HG02973 (cell line): ENCODE results near the gene COL6A2.
"Not testable (repeated sequence)": the region's sequence is repeated elsewhere in the genome, so short reads cannot be mapped to it uniquely, and the experiment has no call there.

Source experiments
- ATAC-seq: cut with Tn5 transposase; IDR thresholded peaks from one replicate; pipeline ENCODE4 v1.9.1; 2021; ENCODE audit warnings: moderate library complexity; ENCODE audit not compliant: unreplicated experiment

Gene COL6A2

DNA sequence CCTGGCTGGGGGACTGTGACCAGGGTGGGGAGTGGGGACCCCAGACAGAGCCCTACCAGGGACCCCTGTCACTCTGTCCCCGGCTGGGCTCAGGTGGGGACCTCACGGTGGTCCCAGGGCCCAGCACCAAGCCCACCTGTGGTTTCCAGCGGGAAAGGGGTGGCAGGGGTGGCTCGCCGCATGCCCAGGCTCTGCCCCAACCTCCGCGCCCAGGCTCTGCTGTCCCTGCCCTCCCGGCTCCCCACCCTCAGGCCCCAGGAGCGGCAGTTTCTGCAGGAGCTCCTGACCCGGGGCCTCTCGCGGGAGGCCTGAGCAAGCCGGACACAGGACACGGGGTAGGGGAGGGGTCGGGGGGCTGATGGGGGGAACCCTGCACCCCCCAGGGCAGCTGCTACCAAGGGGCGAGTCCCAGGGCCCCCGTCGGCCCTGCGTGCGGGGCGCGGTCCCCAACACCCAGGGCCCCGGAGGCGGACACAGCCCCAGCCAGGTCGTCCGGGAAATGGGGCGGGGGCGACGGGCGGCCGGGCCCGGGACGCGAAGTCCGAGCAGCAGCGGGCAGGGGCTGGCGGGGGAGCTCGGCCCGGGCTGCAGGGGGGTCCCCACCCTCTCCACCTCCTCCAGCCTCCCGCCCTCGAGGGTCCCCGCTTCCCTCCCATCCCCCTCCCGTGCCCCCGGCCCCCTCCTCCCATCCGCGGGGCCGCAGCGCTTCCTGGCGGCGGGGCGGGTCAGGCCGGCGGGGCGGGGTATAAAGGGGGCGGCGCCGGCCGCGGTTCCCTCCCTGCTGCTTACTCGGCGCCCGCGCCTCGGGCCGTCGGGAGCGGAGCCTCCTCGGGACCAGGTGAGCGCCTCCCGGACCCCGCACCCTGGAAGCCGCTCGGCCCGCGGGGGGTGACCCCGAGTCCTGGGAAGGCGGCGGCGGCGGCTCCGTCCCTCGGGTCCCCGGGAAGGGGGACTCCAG, at the start of gene COL6A2:
Gene COL6A2 (plus strand): TSS at position 777 of the 958 bp plus-strand sequence.
- no peak for ATAC-seq

DNA sequence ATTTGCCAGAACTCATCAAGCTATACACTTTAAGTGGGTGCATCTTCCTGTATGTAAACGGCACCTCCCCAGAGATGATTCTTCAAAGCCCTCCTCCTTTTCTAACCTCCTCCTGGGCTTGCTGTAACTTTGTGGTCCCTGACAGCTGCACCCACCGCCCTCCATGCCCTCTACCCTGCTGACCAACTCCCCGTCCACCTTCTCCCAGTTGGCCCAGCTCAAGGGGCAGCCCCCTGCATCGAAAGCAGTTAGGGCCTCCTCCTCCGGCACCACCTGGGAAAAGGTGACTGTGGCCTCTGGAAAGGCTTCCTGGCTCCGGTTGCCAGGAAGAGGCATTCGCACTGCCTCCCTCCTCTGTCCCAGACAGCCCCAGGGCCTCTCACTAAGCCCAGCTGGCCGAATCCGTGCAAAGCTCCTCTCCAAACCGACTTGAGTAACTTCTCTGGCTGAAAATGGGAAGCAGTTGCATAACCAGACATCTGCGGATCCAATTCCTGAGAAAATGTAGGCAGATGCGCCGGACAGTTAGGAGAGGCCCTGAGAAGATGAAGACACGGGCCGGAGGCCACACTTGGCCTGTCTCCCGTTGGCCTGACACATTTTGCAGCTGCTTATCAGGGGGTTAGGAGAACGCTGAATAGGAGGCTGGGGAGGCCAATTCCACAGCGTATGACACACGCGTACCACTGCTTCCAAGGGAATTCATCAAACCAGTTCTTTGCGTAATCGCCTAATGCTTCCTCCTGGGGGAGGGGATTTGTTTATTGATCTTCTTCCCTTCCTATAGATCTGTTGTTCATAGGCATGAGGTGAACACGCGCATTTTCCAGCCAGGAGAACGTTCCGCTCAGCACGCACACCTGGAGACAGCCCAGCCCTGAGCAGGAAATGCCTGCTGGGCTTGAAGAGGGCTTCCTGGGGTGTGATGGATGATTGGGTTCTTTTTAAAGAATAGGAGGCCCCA, 48.7 kb upstream of the COL6A2 start:
- no peak for ATAC-seq

- no peak for ATAC-seq
Observed at GRCh38 chr21:46049890-46050667, 47.8 kb upstream of the COL6A2 start.

- no peak for ATAC-seq
Observed at GRCh38 chr21:46050668-46051378, 47.1 kb upstream of the COL6A2 start.

DNA sequence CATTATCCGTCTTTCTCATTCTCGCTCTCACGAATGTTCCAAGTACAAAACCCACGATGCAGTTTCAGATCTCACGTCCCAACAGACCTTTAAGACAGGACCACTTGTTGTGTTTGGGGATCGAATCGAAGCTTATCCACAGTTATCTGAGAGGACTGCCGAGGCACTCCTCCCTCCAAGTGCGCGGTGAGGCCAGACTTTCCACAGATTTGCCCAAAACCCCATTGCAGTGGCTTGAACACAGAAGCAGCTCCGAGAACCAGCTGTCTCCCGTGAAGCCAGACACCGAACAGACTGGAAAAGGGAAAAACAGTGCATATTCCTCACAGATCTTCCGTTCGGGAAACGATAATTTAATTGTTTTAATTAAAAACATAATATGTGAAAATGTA, 46.5 kb upstream of the COL6A2 start:
- ATAC-seq, result no peak

DNA sequence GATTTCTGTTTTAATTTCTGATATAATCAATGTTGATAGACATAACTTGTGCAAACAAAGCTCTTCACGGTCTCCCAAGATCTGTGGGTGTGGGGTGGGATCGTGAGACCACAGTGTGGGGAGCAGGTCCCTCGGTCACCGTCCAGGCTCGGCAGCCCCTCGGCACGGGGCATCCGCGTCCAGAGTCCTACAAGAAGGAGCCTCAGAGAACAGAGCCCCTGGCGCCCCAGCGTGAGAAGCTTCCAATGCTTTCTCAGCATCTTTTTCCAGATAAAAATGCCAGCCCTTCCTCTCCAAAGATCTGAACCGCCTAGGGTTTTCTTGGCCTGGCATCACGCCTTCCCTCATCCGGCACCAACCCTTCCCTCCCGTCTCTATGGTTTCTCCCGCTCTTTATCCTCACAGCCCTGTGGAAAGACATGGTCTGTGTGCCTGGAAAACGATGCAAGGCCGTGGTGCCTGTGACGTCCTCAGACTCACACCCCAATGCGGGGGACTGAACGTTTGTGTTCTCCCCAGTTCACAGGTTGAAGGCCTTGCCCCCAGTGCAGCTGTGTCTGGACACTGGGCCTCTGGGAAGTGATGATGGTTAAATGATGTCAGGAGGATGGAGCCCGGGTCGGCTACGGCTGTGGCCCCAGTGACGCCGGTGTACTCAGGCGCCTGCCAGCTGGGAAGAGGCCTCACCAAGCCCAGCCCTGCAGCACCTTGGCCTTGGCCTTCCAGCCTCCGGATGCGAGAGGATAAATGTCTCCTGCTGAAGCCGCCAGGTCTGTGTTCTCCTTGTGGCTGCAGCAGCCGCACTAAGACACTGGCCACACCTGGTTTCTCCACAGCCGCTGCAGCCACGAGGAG, 45.9 kb upstream of the COL6A2 start:
- ATAC-seq, result no peak

DNA sequence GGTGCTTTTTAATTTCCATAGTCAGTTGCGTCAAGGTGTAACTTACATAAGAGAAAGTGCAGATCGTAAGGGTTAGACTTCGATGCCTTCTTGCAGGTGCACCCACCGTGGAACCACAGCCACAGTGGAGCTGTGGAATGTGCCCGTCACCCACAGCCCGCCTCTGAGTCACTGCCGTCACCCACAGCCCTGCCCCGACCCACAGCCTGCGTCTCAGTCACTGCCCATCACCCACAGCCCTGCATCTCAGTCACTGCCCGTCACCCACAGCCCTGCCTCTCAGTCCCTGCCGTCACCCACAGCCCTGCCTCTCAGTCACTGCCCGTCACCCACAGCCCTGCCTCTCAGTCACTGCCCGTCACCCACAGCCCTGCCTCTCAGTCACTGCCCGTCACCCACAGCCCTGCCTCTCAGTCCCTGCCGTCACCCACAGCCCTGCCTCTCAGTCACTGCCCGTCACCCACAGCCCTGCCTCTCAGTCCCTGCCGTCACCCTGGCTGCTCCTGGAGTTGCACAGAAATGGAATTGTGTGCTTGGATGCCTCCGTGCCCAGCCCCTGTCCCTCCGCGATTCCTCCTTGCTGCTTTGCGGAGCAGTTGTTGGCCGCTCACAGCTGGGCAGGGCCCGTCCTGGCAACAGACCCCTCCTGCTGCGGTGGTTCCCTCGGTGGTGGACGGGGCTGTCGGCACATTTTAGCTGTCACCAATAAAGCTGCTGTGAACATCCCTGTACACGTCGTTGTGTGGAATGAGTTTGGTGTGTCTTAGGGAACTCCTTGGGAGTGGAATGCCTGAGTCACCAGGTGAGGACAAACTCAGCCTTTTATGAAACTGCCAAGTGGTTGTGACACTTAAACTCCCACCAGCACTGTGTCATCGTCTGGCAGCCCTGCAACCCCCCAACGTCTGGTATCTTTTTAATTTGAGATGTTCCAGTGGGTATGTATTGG, 44.9 kb upstream of the COL6A2 start:
- ATAC-seq, result no peak

GRCh38 chr21:46054031-46054430, 43.9 kb upstream of the COL6A2 start:
- ATAC-seq, result no peak

- ATAC-seq, result no peak
Observed at GRCh38 chr21:46054451-46054881, 43.4 kb upstream of the COL6A2 start.

GRCh38 chr21:46055863-46056281, 42.0 kb upstream of the COL6A2 start:
- no peak for ATAC-seq

GRCh38 chr21:46056450-46056903, 41.4 kb upstream of the COL6A2 start:
- ATAC-seq, result no peak

DNA sequence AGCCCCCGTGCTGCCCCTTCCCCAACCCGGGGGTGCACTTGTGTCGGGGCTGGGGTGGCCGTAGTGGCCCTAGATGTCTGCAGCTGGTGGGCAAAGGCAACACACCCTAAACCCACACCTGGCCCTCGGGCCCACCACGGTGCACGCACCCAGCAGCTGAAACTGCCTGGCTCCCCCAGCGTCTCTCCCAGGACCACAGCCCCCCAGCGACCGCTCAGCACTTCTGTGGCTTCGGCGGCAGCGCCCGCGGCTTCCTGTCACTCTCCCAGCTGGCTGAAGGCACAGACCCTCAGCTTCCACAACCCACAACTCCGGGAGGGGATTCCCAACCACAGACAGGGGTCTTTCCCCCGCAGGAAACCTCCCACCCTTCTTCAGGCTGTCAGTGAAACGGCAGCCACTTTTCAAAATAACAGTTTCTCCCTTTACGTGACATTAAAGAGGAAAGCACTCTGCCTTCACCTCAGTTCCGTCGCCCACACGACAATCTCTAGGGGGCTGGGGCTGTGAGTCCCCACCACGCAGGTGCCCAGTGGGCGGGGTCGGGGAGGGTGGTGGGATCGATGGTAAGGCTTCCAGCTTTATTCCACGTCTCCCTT, 40.7 kb upstream of the COL6A2 start:
- ATAC-seq, result no peak

GRCh38 chr21:46057710-46058241, 40.1 kb upstream of the COL6A2 start:
- ATAC-seq, result no peak

- no peak for ATAC-seq
Observed at GRCh38 chr21:46058431-46059145, 39.3 kb upstream of the COL6A2 start.

DNA sequence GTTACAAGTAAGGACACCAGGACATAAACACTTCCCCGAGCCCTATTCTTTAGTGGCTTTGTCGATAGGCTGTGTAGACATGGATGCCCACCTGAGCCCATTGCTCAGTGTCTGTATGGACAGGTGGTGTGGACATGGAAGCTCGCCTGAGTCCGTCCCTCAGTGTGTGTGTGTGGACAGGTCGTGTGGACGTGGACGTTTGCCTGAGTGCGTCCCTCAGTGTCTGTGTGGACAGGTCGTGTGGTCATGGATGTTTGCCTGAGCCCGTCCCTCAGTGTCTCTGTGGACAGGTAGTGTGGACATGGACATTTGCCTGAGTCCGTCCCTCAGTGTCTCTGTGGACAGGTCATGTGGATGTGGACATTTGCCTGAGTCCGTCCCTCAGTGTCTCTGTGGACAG, 38.7 kb upstream of the COL6A2 start:
- ATAC-seq, result no peak

GRCh38 chr21:46059711-46060455, 38.0 kb upstream of the COL6A2 start:
- not testable (repeated sequence) for ATAC-seq
